OCI-LY1 (cell line): Measurements from ENCODE around the gene ATP11A.

ENCODE experiments used
- CTCF ChIP-seq: fragments of 200-600 bp; sonication (generic), shearing (Covaris generic); IDR thresholded peaks from 2 replicates; pipeline ENCODE4 v1.5.1; 2017; ENCODE audit warnings: mild to moderate bottlenecking, antibody characterized with exemption, low read length, moderate library complexity, mixed read lengths
- EZH2 ChIP-seq: fragments of 200-600 bp; sonication (generic), shearing (Covaris generic); IDR thresholded peaks from 2 replicates; pipeline ENCODE4 v1.8.0; 2017; ENCODE audit warnings: borderline replicate concordance, mixed run types, mild to moderate bottlenecking, antibody characterized with exemption, low read length, moderate library complexity, mixed read lengths

- TF ChIP-seq CTCF (no peak), EZH2 (no peak)
Measured at GRCh38 chr13:112876305-112877000, 186.6 kb downstream of the ATP11A start.
